ENCODE results near the gene INPPL1. TPM values are rescaled to one million over a fixed set of nuclear protein-coding genes. Genes with fewer than 3 reads are reported as not detected.
A peak's percentile ranks its signal among the peaks of the same experiment; 100 is the strongest.

INPPL1 gene
- total RNA-seq, 8 experiments from 2014 or later, result 16.6 to 161 (median 41.3) TPM

- ATAC-seq (replicated peaks in 6 of 8), result no peak
- H3K27ac ChIP-seq, result no peak overlapping the region
- H3K4me1 ChIP-seq (replicated peaks in 1 of 2), result peaks cover 16 to 20% of the 10 kb centered on the region in 2 donors
- no peak overlapping the region for H3K4me3 ChIP-seq
- no CpG with 5 or more reads among the region's 2 CpGs for WGBS, 10 experiments
- in situ Hi-C loops (cut with MboI; ENCODE audit: low pct_unique_long_range_greater_than_20kb in 2 of 9, low sequenced_read_pairs in 9 of 9, unreplicated experiment in 9 of 9), result loop anchor here in 1 of 9 experiments (25.0 kb wide), 1 partner anchor 176 kb away; no protein-coding TSS in a partner anchor
These were observed 12.2 kb downstream of the INPPL1 start for GRCh38 chr11:72236774-72237111.

GRCh38 chr11:72237112-72237931, 12.8 kb downstream of the INPPL1 start:
- WGBS, 10 experiments, result 100% methylated on average over 3 of the region's 22 CpGs; no CpG with 5 or more reads in 9 of the 10 experiments
- Histone ChIP-seq H3K27ac (no peak overlapping the region), H3K4me3 (no peak overlapping the region), H3K4me1 (replicated peaks in 1 of 2) (peaks cover 16 to 20% of the 10 kb centered on the region in 2 donors)
- in situ Hi-C loops (cut with MboI; ENCODE audit: low pct_unique_long_range_greater_than_20kb in 2 of 9, low sequenced_read_pairs in 9 of 9, unreplicated experiment in 9 of 9), result loop anchor here in 1 of 9 experiments (25.0 kb wide), 1 partner anchor 175 kb away; no protein-coding TSS in a partner anchor
- peak in 5 of 8 experiments; percentile 1 to 7 (median 4) for ATAC-seq (replicated peaks in 6 of 8)

- H3K4me3 ChIP-seq, result no peak overlapping the region
- in situ Hi-C loops (cut with MboI; ENCODE audit: low pct_unique_long_range_greater_than_20kb in 2 of 9, low sequenced_read_pairs in 9 of 9, unreplicated experiment in 9 of 9), result loop anchor here in 1 of 9 experiments (25.0 kb wide), 1 partner anchor 174 kb away; no protein-coding TSS in a partner anchor
- peaks cover 16 to 20% of the 10 kb centered on the region in 2 donors for H3K4me1 ChIP-seq (replicated peaks in 1 of 2)
- WGBS, 10 experiments, result no CpG with 5 or more reads among the region's 16 CpGs
- peak; percentile 24 to 71 (median 60) for ATAC-seq (replicated peaks in 6 of 8)
- no peak overlapping the region for H3K27ac ChIP-seq
These were observed 13.5 kb downstream of the INPPL1 start for GRCh38 chr11:72238040-72238450.

GRCh38 chr11:72238492-72239312, 14.1 kb downstream of the INPPL1 start:
- peaks cover 16 to 20% of the 10 kb centered on the region in 2 donors for H3K4me1 ChIP-seq (replicated peaks in 1 of 2)
- no peak overlapping the region for H3K4me3 ChIP-seq
- 39 to 60% (median 56%) methylated on average over 2 to 3 of the region's 28 CpGs; no CpG with 5 or more reads in 7 of the 10 experiments for WGBS, 10 experiments
- in situ Hi-C loops (cut with MboI; ENCODE audit: low pct_unique_long_range_greater_than_20kb in 2 of 9, low sequenced_read_pairs in 9 of 9, unreplicated experiment in 9 of 9), result loop anchor here in 1 of 9 experiments (25.0 kb wide), 1 partner anchor 174 kb away; no protein-coding TSS in a partner anchor
- no peak overlapping the region for H3K27ac ChIP-seq
- ATAC-seq (replicated peaks in 6 of 8), result peak in 5 of 8 experiments; percentile 1 to 15 (median 7)

GRCh38 chr11:72239313-72239848, 14.8 kb downstream of the INPPL1 start:
- peak; percentile 16 to 73 (median 60) for ATAC-seq (replicated peaks in 6 of 8)
- in situ Hi-C loops (cut with MboI; ENCODE audit: low pct_unique_long_range_greater_than_20kb in 2 of 9, low sequenced_read_pairs in 9 of 9, unreplicated experiment in 9 of 9), result loop anchor here in 1 of 9 experiments (25.0 kb wide), 1 partner anchor 173 kb away; no protein-coding TSS in a partner anchor
- H3K4me1 ChIP-seq (replicated peaks in 1 of 2), result peaks cover 16 to 20% of the 10 kb centered on the region in 2 donors
- H3K27ac ChIP-seq, result no peak overlapping the region
- no CpG with 5 or more reads among the region's 25 CpGs for WGBS, 10 experiments
- H3K4me3 ChIP-seq, result peak overlapping the region in 4 of 5 donors; percentile 4 to 27 (median 18)

- peaks cover 18 to 20% of the 10 kb centered on the region in 2 donors for H3K4me1 ChIP-seq (replicated peaks in 1 of 2)
- in situ Hi-C loops (cut with MboI; ENCODE audit: low pct_unique_long_range_greater_than_20kb in 2 of 9, low sequenced_read_pairs in 9 of 9, unreplicated experiment in 9 of 9), result loop anchor here in 1 of 9 experiments (25.0 kb wide), 1 partner anchor 172 kb away; no protein-coding TSS in a partner anchor
- H3K4me3 ChIP-seq, result peak overlapping the region in 4 of 5 donors; percentile 4 to 27 (median 18)
- H3K27ac ChIP-seq, result no peak overlapping the region
- WGBS, 10 experiments, result 5 to 43% (median 7%) methylated on average over 2 to 12 of the region's 69 CpGs; no CpG with 5 or more reads in 6 of the 10 experiments
- ATAC-seq (replicated peaks in 6 of 8), result peak in 5 of 8 experiments; percentile 15 to 77 (median 76)
These were observed 15.4 kb downstream of the INPPL1 start for GRCh38 chr11:72239849-72240460.

GRCh38 chr11:72240461-72241290, 16.1 kb downstream of the INPPL1 start:
- Histone ChIP-seq H3K4me1 (replicated peaks in 1 of 2) (peaks cover 18 to 20% of the 10 kb centered on the region in 2 donors), H3K27ac (no peak overlapping the region), H3K4me3 (peak overlapping the region in 1 of 5 donors; percentile 22)
- peak in 1 of 8 experiments; percentile 6 for ATAC-seq (replicated peaks in 6 of 8)
- in situ Hi-C loops (cut with MboI; ENCODE audit: low pct_unique_long_range_greater_than_20kb in 2 of 9, low sequenced_read_pairs in 9 of 9, unreplicated experiment in 9 of 9), result loop anchor here in 1 of 9 experiments (25.0 kb wide), 1 partner anchor 172 kb away; no protein-coding TSS in a partner anchor
- WGBS, 10 experiments, result 0 to 44% (median 16%) methylated on average over 1 to 6 of the region's 44 CpGs; no CpG with 5 or more reads in 4 of the 10 experiments

- no CpG with 5 or more reads among the region's 20 CpGs for WGBS, 10 experiments
- H3K4me3 ChIP-seq, result no peak overlapping the region
- H3K27ac ChIP-seq, result no peak overlapping the region
- in situ Hi-C loops (cut with MboI; ENCODE audit: low pct_unique_long_range_greater_than_20kb in 2 of 9, low sequenced_read_pairs in 9 of 9, unreplicated experiment in 9 of 9), result loop anchor here in 1 of 9 experiments (25.0 kb wide), 1 partner anchor 171 kb away; no protein-coding TSS in a partner anchor
- no peak for ATAC-seq (replicated peaks in 6 of 8)
- peaks cover 18 to 20% of the 10 kb centered on the region in 2 donors for H3K4me1 ChIP-seq (replicated peaks in 1 of 2)
These were observed 16.8 kb downstream of the INPPL1 start for GRCh38 chr11:72241291-72241781.

GRCh38 chr11:72242141-72242540, 17.6 kb downstream of the INPPL1 start:
- 82 to 100% (median 96%) methylated on average over 1 to 2 of the region's 2 CpGs; no CpG with 5 or more reads in 3 of the 10 experiments for WGBS, 10 experiments
- no peak for ATAC-seq (replicated peaks in 6 of 8)
- in situ Hi-C loops (cut with MboI; ENCODE audit: low pct_unique_long_range_greater_than_20kb in 2 of 9, low sequenced_read_pairs in 9 of 9, unreplicated experiment in 9 of 9), result loop anchor here in 1 of 9 experiments (25.0 kb wide), 1 partner anchor 170 kb away; no protein-coding TSS in a partner anchor
- Histone ChIP-seq H3K4me1 (replicated peaks in 1 of 2) (peaks cover 18 to 20% of the 10 kb centered on the region in 2 donors), H3K4me3 (no peak overlapping the region), H3K27ac (no peak overlapping the region)

GRCh38 chr11:72243173-72244059, 18.8 kb downstream of the INPPL1 start:
- in situ Hi-C loops (cut with MboI; ENCODE audit: low pct_unique_long_range_greater_than_20kb in 2 of 9, low sequenced_read_pairs in 9 of 9, unreplicated experiment in 9 of 9), result loop anchor here in 1 of 9 experiments (25.0 kb wide), 1 partner anchor 169 kb away; no protein-coding TSS in a partner anchor
- Histone ChIP-seq H3K4me1 (replicated peaks in 1 of 2) (peaks cover 13 to 15% of the 10 kb centered on the region in 2 donors), H3K4me3 (peak overlapping the region in 2 of 5 donors; percentile 21 to 24), H3K27ac (no peak overlapping the region)
- no peak for ATAC-seq (replicated peaks in 6 of 8)
- 80 to 100% methylated on average over 1 to 3 of the region's 58 CpGs; no CpG with 5 or more reads in 8 of the 10 experiments for WGBS, 10 experiments

Data from motor neuron (in vitro differentiated cells).